Fibroblast of lung (primary cell): ENCODE results near the gene HSH2D.

ENCODE experiments used
- CTCF ChIP-seq, 2 donors: IDR thresholded peaks in 1 of 2; conservative IDR thresholded peaks in 1 of 2; 1 replicate in 1 of 2; 2 replicates in 1 of 2; pipeline ENCODE4 v1.5.1; 2011 to 2012; ENCODE audit warnings: low read length in 2 of 2, control low read depth in 1 of 2, inconsistent platforms in 1 of 2, low read depth in 1 of 2, mild to moderate bottlenecking in 1 of 2
- EZH2 ChIP-seq: IDR thresholded peaks from 2 replicates; pipeline ENCODE4 v1.5.1; 2012; ENCODE audit warnings: low read length, control low read depth, mild to moderate bottlenecking; ENCODE audit errors: missing control alignments

GRCh38 chr19:16154557-16154956, 11.1 kb downstream of the HSH2D start:
- no peak for TF ChIP-seq CTCF (conservative IDR thresholded peaks at IDR 0.05 in 1 of 2, IDR thresholded peaks at IDR 0.05 in 1 of 2; ENCODE audit: low read depth in 1 of 2, low read length in 2 of 2)
- no peak for TF ChIP-seq EZH2
